Trophoblast cell (in vitro differentiated cells and primary cell): ENCODE data around the gene CNIH3.

Experiments
- DNase-seq, 2 donors: peaks; one replicate each; pipeline ENCODE4 v3.0.0-alpha.2; 2016
- H2AFZ ChIP-seq: 2 replicates; pipeline ENCODE4 v1.6.1; 2013; ENCODE audit warnings: low read length, moderate library complexity, mild to moderate bottlenecking; ENCODE audit not compliant: insufficient read depth, poor library complexity
- H2AK5ac ChIP-seq: 2 replicates; pipeline ENCODE4 v1.6.1; 2013; ENCODE audit warnings: mild to moderate bottlenecking, low read length
- H2BK120ac ChIP-seq: 2 replicates; pipeline ENCODE4 v1.6.1; 2013; ENCODE audit warnings: low read length, mild to moderate bottlenecking, moderate library complexity; ENCODE audit not compliant: insufficient read depth, poor library complexity
- H2BK12ac ChIP-seq: 2 replicates; pipeline ENCODE4 v1.6.1; 2013; ENCODE audit warnings: mild to moderate bottlenecking, low read length, moderate library complexity
- H2BK5ac ChIP-seq: 2 replicates; pipeline ENCODE4 v1.6.1; 2013; ENCODE audit warnings: low read length, low read depth, moderate library complexity, mild to moderate bottlenecking; ENCODE audit not compliant: poor library complexity
- H3K14ac ChIP-seq: 2 replicates; pipeline ENCODE4 v1.6.1; 2013; ENCODE audit warnings: mild to moderate bottlenecking, low read length
- H3K18ac ChIP-seq: 2 replicates; pipeline ENCODE4 v1.6.1; 2013; ENCODE audit warnings: mild to moderate bottlenecking, low read length
- H3K23ac ChIP-seq: 2 replicates; pipeline ENCODE4 v1.6.1; 2013; ENCODE audit warnings: low read length
- H3K27ac ChIP-seq: 2 replicates; pipeline ENCODE4 v1.5.1; 2013; ENCODE audit warnings: low read depth, mild to moderate bottlenecking, inconsistent platforms, low read length, moderate library complexity
- H3K27me3 ChIP-seq: 2 replicates; pipeline ENCODE4 v1.6.1; 2013; ENCODE audit warnings: inconsistent platforms, mild to moderate bottlenecking, low read length, moderate library complexity; ENCODE audit not compliant: insufficient read depth
- H3K36me3 ChIP-seq, 2 experiments: 1 replicate in 1 of 2; 2 replicates in 1 of 2; pipeline ENCODE4 v1.6.1; 2013; ENCODE audit warnings: low read length in 2 of 2, mild to moderate bottlenecking in 2 of 2, moderate library complexity in 1 of 2; ENCODE audit not compliant: insufficient read depth in 2 of 2, control insufficient read depth in 1 of 2
- H3K4ac ChIP-seq: 2 replicates; pipeline ENCODE4 v1.6.1; 2013; ENCODE audit warnings: low read depth, mild to moderate bottlenecking, low read length, moderate library complexity
- H3K4me1 ChIP-seq, 2 experiments: 1 replicate in 1 of 2; 2 replicates in 1 of 2; pipeline ENCODE4 v1.6.1; 2013; ENCODE audit warnings: low read length in 2 of 2, mild to moderate bottlenecking in 2 of 2, moderate library complexity in 1 of 2; ENCODE audit not compliant: insufficient read depth in 2 of 2, control insufficient read depth in 1 of 2
- H3K4me2 ChIP-seq: 2 replicates; pipeline ENCODE4 v1.6.1; 2013; ENCODE audit warnings: inconsistent platforms, mild to moderate bottlenecking, low read length, moderate library complexity
- H3K4me3 ChIP-seq: 2 replicates; pipeline ENCODE4 v1.5.1; 2013; ENCODE audit warnings: mild to moderate bottlenecking, low read depth, low read length, inconsistent platforms
- H3K79me1 ChIP-seq: one replicate; pipeline ENCODE4 v1.6.1; 2013; ENCODE audit warnings: low read length
- H3K79me2 ChIP-seq: 2 replicates; pipeline ENCODE4 v1.6.1; 2013; ENCODE audit warnings: low read length, mild to moderate bottlenecking; ENCODE audit not compliant: control insufficient read depth, insufficient read depth, poor library complexity
- H3K9ac ChIP-seq: 2 replicates; pipeline ENCODE4 v1.6.1; 2013; ENCODE audit warnings: mild to moderate bottlenecking, low read length
- H3K9me3 ChIP-seq: 2 replicates; pipeline ENCODE4 v1.6.1; 2013; ENCODE audit warnings: low read depth, mild to moderate bottlenecking, control low read depth, inconsistent platforms, low read length; ENCODE audit not compliant: insufficient read depth
- H4K12ac ChIP-seq: 2 replicates; pipeline ENCODE4 v1.6.1; 2013; ENCODE audit warnings: low read depth, mild to moderate bottlenecking, low read length, moderate library complexity
- H4K8ac ChIP-seq: 2 replicates; pipeline ENCODE4 v1.6.1; 2013; ENCODE audit warnings: low read depth, mild to moderate bottlenecking, low read length, moderate library complexity
- H4K91ac ChIP-seq: one replicate; pipeline ENCODE4 v1.6.1; 2013; ENCODE audit warnings: low read depth, mild to moderate bottlenecking, low read length, moderate library complexity
- WGBS: extraction: QIAGEN DNeasy Blood & Tissue Kit; methylation state at CpG from one replicate; pipeline ENCODE4 v1.1.7; 2013; ENCODE audit warnings: missing lambda C conversion rate; ENCODE audit not compliant: insufficient read length, insufficient coverage; ENCODE audit errors: extremely low coverage; 5-methylcytosine and 5-hydroxymethylcytosine counted together

Gene CNIH3

DNA sequence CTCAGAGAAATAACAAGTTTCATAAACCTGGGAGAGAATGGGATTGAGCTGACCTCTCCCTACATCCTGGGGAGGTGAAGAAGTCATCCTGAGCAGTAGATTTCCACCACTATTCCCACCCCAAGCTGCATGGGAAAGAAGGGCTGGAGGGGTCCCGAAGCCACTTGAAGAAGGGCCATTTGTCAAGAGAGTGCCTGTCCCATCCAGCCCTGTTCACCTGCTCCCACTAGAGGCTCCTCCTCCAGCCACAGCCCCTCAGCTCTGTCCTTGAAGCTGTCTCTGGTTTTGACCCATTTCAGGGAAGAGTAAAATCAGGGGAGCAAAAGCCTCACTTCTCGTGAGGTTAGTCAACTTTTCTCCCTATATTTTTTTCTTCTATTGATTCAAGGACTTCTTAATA is 157.5 kb downstream of the CNIH3 start:
- H2AFZ ChIP-seq = no peak overlapping the region
- no peak overlapping the region for H4K12ac ChIP-seq
- H3K9ac ChIP-seq = no peak overlapping the region
- H2BK5ac ChIP-seq = no peak overlapping the region
- no peak overlapping the region for H4K8ac ChIP-seq
- no peak overlapping the region for H3K14ac ChIP-seq
- no peak overlapping the region for H3K4me2 ChIP-seq
- H3K23ac ChIP-seq = no peak overlapping the region
- H4K91ac ChIP-seq = no peak overlapping the region
- DNase-seq = no peak
- no peak overlapping the region for H3K4me3 ChIP-seq
- no peaks in the 10 kb centered on the region for H3K36me3 ChIP-seq
- H3K18ac ChIP-seq = no peak overlapping the region
- H3K79me2 ChIP-seq = no peaks in the 10 kb centered on the region
- no peaks in the 10 kb centered on the region for H3K27me3 ChIP-seq
- H3K27ac ChIP-seq = no peak overlapping the region
- peaks cover 1% of the 10 kb centered on the region for H3K9me3 ChIP-seq
- H3K4me1 ChIP-seq = peaks cover 0 to 6% of the 10 kb centered on the region in 2 experiments
- no peak overlapping the region for H2BK12ac ChIP-seq
- no CpG with 5 or more reads among the region's 2 CpGs for WGBS
- no peaks in the 10 kb centered on the region for H3K79me1 ChIP-seq
- no peak overlapping the region for H3K4ac ChIP-seq
- H2AK5ac ChIP-seq = no peak overlapping the region
- no peak overlapping the region for H2BK120ac ChIP-seq

DNA sequence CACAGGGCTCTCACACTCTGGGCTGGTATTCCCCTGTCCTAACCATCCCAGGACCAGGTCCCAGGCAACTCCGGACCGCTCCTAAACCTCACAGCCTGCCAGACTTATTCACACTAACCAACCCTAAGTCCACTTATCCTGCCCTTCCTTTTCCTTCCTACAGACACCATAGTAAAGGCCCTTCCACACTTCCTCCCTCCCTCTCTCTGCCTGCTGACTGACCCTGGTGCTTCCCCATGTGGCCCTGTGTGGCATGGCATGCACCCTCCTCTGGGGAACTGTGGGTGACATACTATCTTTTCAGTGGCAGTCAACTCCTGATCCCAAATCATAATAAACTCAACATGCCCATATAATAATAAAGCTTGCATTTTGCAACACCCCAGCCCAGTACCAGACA is 158.3 kb downstream of the CNIH3 start:
- WGBS = no CpG with 5 or more reads among the region's 2 CpGs
- no peak overlapping the region for H3K9ac ChIP-seq

DNA sequence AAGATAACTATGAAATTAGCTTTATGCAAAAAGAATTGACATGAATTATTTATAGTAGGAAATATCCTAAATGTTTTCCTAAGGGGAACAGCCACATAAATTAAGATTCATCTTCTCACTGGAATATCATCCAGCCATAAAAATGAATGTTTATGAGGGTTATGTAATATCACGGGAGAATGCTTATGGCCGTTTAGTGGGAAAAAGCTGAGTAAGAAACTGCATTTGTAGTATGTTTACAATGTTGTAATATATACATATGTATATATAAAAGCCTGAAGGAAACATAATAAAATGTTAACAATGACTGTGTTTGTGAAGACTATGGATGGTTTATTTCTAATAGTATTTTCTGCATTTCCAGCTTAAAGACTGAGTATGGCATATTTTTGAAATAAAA is 161.1 kb downstream of the CNIH3 start:
- Histone ChIP-seq H4K12ac (no peak overlapping the region), H3K79me2 (no peaks in the 10 kb centered on the region), H3K27ac (no peak overlapping the region), H3K9ac (no peak overlapping the region), H2BK12ac (no peak overlapping the region), H2AK5ac (no peak overlapping the region), H3K9me3 (no peaks in the 10 kb centered on the region), H3K36me3 (no peaks in the 10 kb centered on the region), H2BK120ac (no peak overlapping the region), H4K91ac (no peak overlapping the region), H2AFZ (no peak overlapping the region), H3K79me1 (no peaks in the 10 kb centered on the region), H3K23ac (no peak overlapping the region), H3K4me1 (peaks cover 4 to 6% of the 10 kb centered on the region in 2 experiments), H3K4me3 (no peak overlapping the region), H3K4me2 (no peak overlapping the region), H3K27me3 (no peaks in the 10 kb centered on the region), H4K8ac (no peak overlapping the region), H3K14ac (no peak overlapping the region), H3K4ac (no peak overlapping the region), H2BK5ac (no peak overlapping the region), H3K18ac (no peak overlapping the region)
- no CpG with 5 or more reads among the region's 2 CpGs for WGBS
- DNase-seq = no peak

More for the DNA sequence above, 158.3 kb downstream of the CNIH3 start:
- no peak for DNase-seq
- Histone ChIP-seq H2BK120ac (no peak overlapping the region), H4K8ac (no peak overlapping the region), H2AK5ac (no peak overlapping the region), H3K23ac (no peak overlapping the region), H3K9me3 (no peaks in the 10 kb centered on the region), H2BK12ac (no peak overlapping the region), H3K4me1 (peaks cover 0 to 6% of the 10 kb centered on the region in 2 experiments), H3K4ac (no peak overlapping the region), H2AFZ (no peak overlapping the region), H4K91ac (no peak overlapping the region), H3K79me2 (no peaks in the 10 kb centered on the region), H3K36me3 (no peaks in the 10 kb centered on the region), H3K14ac (no peak overlapping the region), H3K4me3 (no peak overlapping the region), H3K79me1 (no peaks in the 10 kb centered on the region), H3K4me2 (no peak overlapping the region), H4K12ac (no peak overlapping the region), H2BK5ac (no peak overlapping the region), H3K27me3 (no peaks in the 10 kb centered on the region), H3K27ac (no peak overlapping the region), H3K18ac (no peak overlapping the region)

GRCh38 chr1:224779536-224779935 is 163.4 kb downstream of the CNIH3 start:
- no peaks in the 10 kb centered on the region for H3K9me3 ChIP-seq

More at GRCh38 chr1:224779536-224779935, 163.4 kb downstream of the CNIH3 start:
- H3K27ac ChIP-seq = no peak overlapping the region
- H3K27me3 ChIP-seq = no peaks in the 10 kb centered on the region
- H3K23ac ChIP-seq = no peak overlapping the region
- no peak overlapping the region for H3K4me3 ChIP-seq
- H2BK12ac ChIP-seq = no peak overlapping the region
- H3K79me2 ChIP-seq = no peaks in the 10 kb centered on the region
- H2AK5ac ChIP-seq = no peak overlapping the region
- H4K91ac ChIP-seq = no peak overlapping the region
- peaks cover 4 to 6% of the 10 kb centered on the region in 2 experiments for H3K4me1 ChIP-seq
- H3K4me2 ChIP-seq = no peak overlapping the region
- H4K8ac ChIP-seq = no peak overlapping the region
- no peak overlapping the region for H2AFZ ChIP-seq
- no peak overlapping the region for H3K18ac ChIP-seq
- no peaks in the 10 kb centered on the region for H3K79me1 ChIP-seq
- H3K14ac ChIP-seq = no peak overlapping the region
- H3K4ac ChIP-seq = no peak overlapping the region
- H3K36me3 ChIP-seq = no peaks in the 10 kb centered on the region
- DNase-seq = no peak
- H2BK120ac ChIP-seq = no peak overlapping the region
- no peak overlapping the region for H2BK5ac ChIP-seq
- no peak overlapping the region for H3K9ac ChIP-seq
- H4K12ac ChIP-seq = no peak overlapping the region
